Measurements from ENCODE around the gene PALMD. TPM values are rescaled to one million over a fixed set of nuclear protein-coding genes. Genes with fewer than 3 reads are reported as not detected.

Gene PALMD
- total RNA-seq, 4 donors from 2014 or later = 60.7 to 254 (median 79.1) TPM

DNA sequence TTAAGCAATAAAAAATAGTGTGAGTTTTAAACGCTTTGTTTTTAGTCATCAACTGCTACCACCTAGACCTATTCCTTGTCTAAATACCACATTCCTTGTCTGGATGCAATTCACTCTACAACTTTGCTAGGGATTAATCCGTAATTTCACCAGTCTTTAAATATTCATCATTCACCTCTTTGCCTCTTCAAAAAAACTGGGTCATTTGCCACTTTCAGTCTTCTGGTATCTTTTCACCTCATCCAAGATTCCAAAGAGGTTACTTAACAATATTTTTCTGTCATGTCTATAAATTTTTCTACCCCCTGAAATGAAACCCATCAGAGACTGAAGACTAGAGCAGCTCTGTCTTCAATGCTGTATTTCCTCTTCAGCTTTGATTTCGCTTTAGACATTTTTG, 9.5 kb downstream of the PALMD start:
- Histone ChIP-seq H3K9me3 (no peaks in the 10 kb centered on the region), H3K4me3 (peak overlapping the region in 2 of 4 donors; percentile 15 to 22), H3K27ac (peak overlapping the region; percentile 88 to 97 (median 90)), H3K4me1 (peaks cover 92 to 93% of the 10 kb centered on the region in 2 donors), H3K36me3 (no peaks in the 10 kb centered on the region), H3K27me3 (no peaks in the 10 kb centered on the region)
- ATAC-seq (no peak), DNase-seq (no peak)
- TF ChIP-seq CTCF (IDR thresholded peaks at IDR 0.05 in 4 of 5, conservative IDR thresholded peaks at IDR 0.05 in 1 of 5) = no peak
- in situ Hi-C loops (cut with MboI; ENCODE audit: low sequenced_read_pairs in 4 of 4) (no loop called here), intact Hi-C loops (cut with DNase I; ENCODE audit: low total_unique reads) (no loop called here)

GRCh38 chr1:99656701-99657100, 10.8 kb downstream of the PALMD start:
- H3K4me3 ChIP-seq = peak overlapping the region in 1 of 4 donors; percentile 1
- peak overlapping the region; percentile 88 to 97 (median 90) for H3K27ac ChIP-seq
- in situ Hi-C loops (cut with MboI; ENCODE audit: low sequenced_read_pairs in 4 of 4) (no loop called here), intact Hi-C loops (cut with DNase I; ENCODE audit: low total_unique reads) (no loop called here)
- DNase-seq (no peak), ATAC-seq (no peak)
- H3K9me3 ChIP-seq = no peaks in the 10 kb centered on the region
- peaks cover 92 to 93% of the 10 kb centered on the region in 2 donors for H3K4me1 ChIP-seq
- TF ChIP-seq CTCF (IDR thresholded peaks at IDR 0.05 in 4 of 5, conservative IDR thresholded peaks at IDR 0.05 in 1 of 5) = no peak
- TF ChIP-seq POLR2A (IDR thresholded peaks at IDR 0.05) = no peak
- H3K27me3 ChIP-seq = no peaks in the 10 kb centered on the region
- H3K36me3 ChIP-seq = no peaks in the 10 kb centered on the region

GRCh38 chr1:99657213-99658030, 11.5 kb downstream of the PALMD start:
- H3K9me3 ChIP-seq = no peaks in the 10 kb centered on the region
- in situ Hi-C loops (cut with MboI; ENCODE audit: low sequenced_read_pairs in 4 of 4) = no loop called here
- TF ChIP-seq CTCF (IDR thresholded peaks at IDR 0.05 in 4 of 5, conservative IDR thresholded peaks at IDR 0.05 in 1 of 5) = no peak
- no peak for TF ChIP-seq POLR2A (IDR thresholded peaks at IDR 0.05)
- intact Hi-C loops (cut with DNase I; ENCODE audit: low total_unique reads) = no loop called here
- peak overlapping the region; percentile 88 to 97 (median 90) for H3K27ac ChIP-seq
- H3K4me1 ChIP-seq = peaks cover 94% of the 10 kb centered on the region in 2 donors
- ATAC-seq (peak; percentile 37 to 49), DNase-seq (no peak)
- H3K27me3 ChIP-seq = no peaks in the 10 kb centered on the region
- peak overlapping the region in 1 of 4 donors; percentile 1 for H3K4me3 ChIP-seq
- H3K36me3 ChIP-seq = no peaks in the 10 kb centered on the region

DNA sequence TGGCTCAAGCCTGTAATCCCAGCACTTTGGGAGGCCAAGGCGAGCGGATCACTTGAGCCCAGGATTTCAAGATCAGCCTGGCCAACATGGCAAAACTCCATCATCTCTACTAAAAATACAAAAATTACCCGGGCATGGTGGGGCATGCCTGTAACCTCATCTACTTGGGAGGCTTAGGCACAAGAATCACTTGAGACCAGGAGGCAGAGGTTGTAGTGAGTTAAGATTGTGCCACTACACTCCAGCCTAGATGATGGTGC, 12.0 kb downstream of the PALMD start:
- intact Hi-C loops (cut with DNase I; ENCODE audit: low total_unique reads) (no loop called here), in situ Hi-C loops (cut with MboI; ENCODE audit: low sequenced_read_pairs in 4 of 4) (no loop called here)
- peak overlapping the region; percentile 88 to 97 (median 90) for H3K27ac ChIP-seq
- H3K9me3 ChIP-seq = no peaks in the 10 kb centered on the region
- no peaks in the 10 kb centered on the region for H3K36me3 ChIP-seq
- H3K4me3 ChIP-seq = no peak overlapping the region
- TF ChIP-seq CTCF (IDR thresholded peaks at IDR 0.05 in 4 of 5, conservative IDR thresholded peaks at IDR 0.05 in 1 of 5) = no peak
- no peak for TF ChIP-seq POLR2A (IDR thresholded peaks at IDR 0.05)
- peaks cover 94 to 95% of the 10 kb centered on the region in 2 donors for H3K4me1 ChIP-seq
- H3K27me3 ChIP-seq = no peaks in the 10 kb centered on the region
- ATAC-seq (peak in 1 of 2 donors; percentile 26), DNase-seq (peak in 1 of 2 donors; percentile 52)
